Measurements from ENCODE around the gene AMBN. TPM values are rescaled to one million over a fixed set of nuclear protein-coding genes. Genes with fewer than 3 reads are reported as not detected.

Gene AMBN
- total RNA-seq, 1 donor from 2014 or later: not detected

DNA sequence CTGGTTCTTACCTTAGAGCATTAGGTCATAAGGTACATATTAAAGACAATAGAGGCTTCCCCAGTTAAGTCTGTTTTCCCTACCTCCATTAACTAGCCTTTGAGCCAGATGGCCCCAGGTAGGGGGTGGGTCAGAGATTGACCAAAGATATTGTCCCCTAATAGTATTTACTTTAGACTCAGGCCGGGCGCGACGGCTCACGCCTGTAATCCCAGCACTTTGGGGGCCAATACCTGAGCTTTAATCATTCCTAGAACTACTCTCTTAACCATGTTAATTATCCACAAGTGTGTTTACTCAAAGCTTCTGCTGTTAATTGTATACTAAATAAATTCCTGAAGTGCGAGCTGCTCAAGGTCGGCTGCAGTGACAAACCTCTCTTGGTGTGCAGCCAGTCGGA lies 28.0 kb upstream of the AMBN start:
- Mint-ChIP-seq H3K4me3 (ENCODE audit: unreplicated experiment) (no peak overlapping the region), H3K27ac (ENCODE audit: unreplicated experiment) (no peak overlapping the region), H3K36me3 (ENCODE audit: low read depth, unreplicated experiment) (no peaks in the 10 kb centered on the region), H3K9me3 (ENCODE audit: unreplicated experiment) (no peaks in the 10 kb centered on the region), H3K27me3 (ENCODE audit: unreplicated experiment) (no peaks in the 10 kb centered on the region), H3K4me1 (ENCODE audit: unreplicated experiment) (no peaks in the 10 kb centered on the region)
- no peak for DNase-seq (ENCODE audit: low spot score)
- TF ChIP-seq CTCF (IDR thresholded peaks at IDR 0.05; ENCODE audit: unreplicated experiment): no peak

GRCh38 chr4:70570796-70571195 lies 21.3 kb upstream of the AMBN start:
- no peak overlapping the region for H3K27ac Mint-ChIP-seq (ENCODE audit: unreplicated experiment)
- DNase-seq (ENCODE audit: low spot score): no peak
- TF ChIP-seq CTCF (IDR thresholded peaks at IDR 0.05; ENCODE audit: unreplicated experiment): no peak
- H3K27me3 Mint-ChIP-seq (ENCODE audit: unreplicated experiment): peaks cover 4% of the 10 kb centered on the region
- H3K9me3 Mint-ChIP-seq (ENCODE audit: unreplicated experiment): no peaks in the 10 kb centered on the region
- no peak overlapping the region for H3K4me3 Mint-ChIP-seq (ENCODE audit: unreplicated experiment)
- no peaks in the 10 kb centered on the region for H3K36me3 Mint-ChIP-seq (ENCODE audit: low read depth, unreplicated experiment)
- no peaks in the 10 kb centered on the region for H3K4me1 Mint-ChIP-seq (ENCODE audit: unreplicated experiment)

DNA sequence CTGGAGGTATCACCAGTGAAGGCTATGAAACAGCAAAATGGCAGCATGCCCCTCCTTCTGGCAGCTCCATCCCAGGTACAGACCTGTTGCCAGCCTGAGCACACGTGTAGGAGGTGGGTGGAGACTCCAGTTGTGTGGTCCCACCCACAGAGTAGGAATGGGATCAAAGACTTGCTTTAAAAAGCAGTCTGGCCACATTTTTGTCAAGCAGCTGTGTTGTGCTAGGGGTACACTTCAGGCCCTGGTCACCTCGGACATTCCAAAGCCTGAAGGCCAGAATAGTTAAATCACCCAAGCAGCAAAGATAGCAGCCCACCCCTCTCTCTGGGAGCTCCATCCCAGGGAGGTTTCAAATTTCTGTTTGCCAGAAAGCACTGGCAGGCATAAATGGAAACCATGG lies 20.3 kb upstream of the AMBN start:
- Mint-ChIP-seq H3K36me3 (ENCODE audit: low read depth, unreplicated experiment) (no peaks in the 10 kb centered on the region), H3K4me1 (ENCODE audit: unreplicated experiment) (no peaks in the 10 kb centered on the region), H3K27ac (ENCODE audit: unreplicated experiment) (no peak overlapping the region)

GRCh38 chr4:70575964-70576363 lies 16.1 kb upstream of the AMBN start:
- TF ChIP-seq CTCF (IDR thresholded peaks at IDR 0.05; ENCODE audit: unreplicated experiment): no peak
- Mint-ChIP-seq H3K27me3 (ENCODE audit: unreplicated experiment) (peaks cover 4% of the 10 kb centered on the region), H3K36me3 (ENCODE audit: low read depth, unreplicated experiment) (no peaks in the 10 kb centered on the region), H3K9me3 (ENCODE audit: unreplicated experiment) (no peaks in the 10 kb centered on the region), H3K4me3 (ENCODE audit: unreplicated experiment) (no peak overlapping the region), H3K4me1 (ENCODE audit: unreplicated experiment) (no peaks in the 10 kb centered on the region), H3K27ac (ENCODE audit: unreplicated experiment) (no peak overlapping the region)
- no peak for DNase-seq (ENCODE audit: low spot score)

More for the DNA sequence above, 20.3 kb upstream of the AMBN start:
- Mint-ChIP-seq H3K4me3 (ENCODE audit: unreplicated experiment) (no peak overlapping the region), H3K9me3 (ENCODE audit: unreplicated experiment) (no peaks in the 10 kb centered on the region), H3K27me3 (ENCODE audit: unreplicated experiment) (peaks cover 4% of the 10 kb centered on the region)
- TF ChIP-seq CTCF (IDR thresholded peaks at IDR 0.05; ENCODE audit: unreplicated experiment): no peak
- DNase-seq (ENCODE audit: low spot score): no peak

GRCh38 chr4:70577220-70577927 lies 14.7 kb upstream of the AMBN start:
- no peak for TF ChIP-seq CTCF (IDR thresholded peaks at IDR 0.05; ENCODE audit: unreplicated experiment)
- no peak for DNase-seq (ENCODE audit: low spot score)
- Mint-ChIP-seq H3K4me1 (ENCODE audit: unreplicated experiment) (no peaks in the 10 kb centered on the region), H3K9me3 (ENCODE audit: unreplicated experiment) (no peaks in the 10 kb centered on the region), H3K4me3 (ENCODE audit: unreplicated experiment) (no peak overlapping the region), H3K27me3 (ENCODE audit: unreplicated experiment) (no peaks in the 10 kb centered on the region), H3K27ac (ENCODE audit: unreplicated experiment) (no peak overlapping the region), H3K36me3 (ENCODE audit: low read depth, unreplicated experiment) (no peaks in the 10 kb centered on the region)
